Gastrocnemius medialis (tissue), 4 donors: ENCODE measurements around the gene IL1A.

ENCODE experiments used
- CTCF ChIP-seq, 5 experiments: fragments of 450-650 bp in 3 of 5; fragments of 200-600 bp in 2 of 5; sonication (generic) in 2 of 5; IDR thresholded peaks in 4 of 5; conservative IDR thresholded peaks in 1 of 5; 1 replicate in 4 of 5; 2 replicates in 1 of 5; pipeline ENCODE4 v1.5.1; 2016 to 2019; ENCODE audit warnings: antibody characterized with exemption in 5 of 5, mild to moderate bottlenecking in 3 of 5, moderate library complexity in 3 of 5
- POLR2A ChIP-seq, 2 donors: fragments of 450-650 bp; IDR thresholded peaks; one replicate each; pipeline ENCODE4 v1.6.1; 2017; ENCODE audit warnings: antibody characterized with exemption in 2 of 2, mild to moderate bottlenecking in 2 of 2, moderate library complexity in 2 of 2

GRCh38 chr2:112728029-112728362 lies 56.3 kb downstream of the IL1A start:
- no peak for TF ChIP-seq CTCF (IDR thresholded peaks at IDR 0.05 in 4 of 5, conservative IDR thresholded peaks at IDR 0.05 in 1 of 5)
- no peak for TF ChIP-seq POLR2A (IDR thresholded peaks at IDR 0.05)
